HG02973 (cell line): Measurements from ENCODE around the gene MALRD1.
"Not testable (repeated sequence)": the region's sequence is repeated elsewhere in the genome, so short reads cannot be mapped to it uniquely, and the experiment has no call there.

Experiments used
- ATAC-seq: cut with Tn5 transposase; IDR thresholded peaks from one replicate; pipeline ENCODE4 v1.9.1; 2021; ENCODE audit warnings: moderate library complexity; ENCODE audit not compliant: unreplicated experiment

The MALRD1 gene

DNA sequence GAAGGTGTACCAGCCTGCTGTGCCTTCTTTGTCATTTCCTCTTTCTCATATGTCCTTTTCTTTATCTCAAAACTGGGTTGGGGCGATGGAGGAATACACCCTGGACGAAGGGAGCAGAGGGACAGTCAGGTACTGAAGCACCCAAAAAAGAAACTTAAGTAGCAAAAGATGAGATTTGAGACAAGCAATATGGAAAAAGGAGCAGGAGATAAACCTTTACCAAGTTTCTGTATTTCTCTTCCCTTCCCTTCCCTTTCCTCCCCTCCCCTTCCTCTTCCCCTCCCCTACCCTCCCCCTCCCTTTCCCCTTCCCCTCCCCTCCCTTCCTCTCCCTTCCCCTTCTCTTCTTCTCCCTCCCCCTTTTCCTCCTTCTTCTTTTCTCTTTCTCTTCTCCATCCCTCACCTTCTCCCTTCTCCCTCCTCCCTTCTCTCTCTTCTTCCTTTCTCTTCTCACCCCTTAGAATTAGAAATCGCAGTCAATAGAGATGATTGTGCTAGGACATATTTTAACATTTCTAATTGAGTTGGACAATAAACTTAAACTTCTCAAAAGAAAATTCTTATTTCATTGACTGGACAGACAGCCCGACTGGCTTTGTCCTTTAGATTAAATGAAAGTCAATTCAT, 652.9 kb downstream of the MALRD1 start:
- no peak for ATAC-seq

DNA sequence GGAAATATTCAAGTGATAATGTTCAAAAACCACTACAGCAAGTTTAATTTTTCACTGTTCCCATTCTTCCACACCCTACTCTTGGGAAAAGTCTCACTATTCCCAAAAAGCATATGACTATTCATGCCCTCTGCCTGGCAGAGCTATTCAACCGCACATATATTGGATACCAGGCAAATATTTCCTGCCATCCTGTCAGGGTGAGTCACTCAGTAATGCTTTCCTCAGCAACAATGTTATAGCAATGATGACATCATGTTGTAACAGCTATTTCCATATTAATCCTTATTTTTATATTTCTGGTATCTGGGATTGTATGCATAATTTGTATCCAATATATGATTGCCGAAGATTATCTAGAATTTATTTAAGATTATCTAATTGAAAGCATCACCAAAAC, 653.6 kb downstream of the MALRD1 start:
- no peak for ATAC-seq

DNA sequence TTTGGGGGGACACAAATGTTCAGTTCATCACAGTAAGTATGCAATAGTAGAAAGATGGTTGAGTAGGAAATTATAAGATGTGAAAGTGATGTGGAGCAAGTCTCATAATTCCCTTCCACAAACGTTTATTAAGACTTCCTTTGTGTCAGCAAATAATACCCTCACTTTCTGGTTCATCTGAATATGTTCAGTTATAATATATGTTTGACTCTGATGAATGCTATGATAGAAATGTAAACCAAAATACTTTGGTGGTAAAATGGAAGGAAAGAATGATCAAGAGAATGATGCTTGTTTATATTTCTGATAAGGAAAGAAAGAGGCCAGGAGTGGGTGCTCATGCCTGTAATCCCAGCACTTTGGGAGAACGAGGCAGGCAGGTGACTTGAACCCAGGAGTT, 655.9 kb downstream of the MALRD1 start:
- ATAC-seq: no peak

DNA sequence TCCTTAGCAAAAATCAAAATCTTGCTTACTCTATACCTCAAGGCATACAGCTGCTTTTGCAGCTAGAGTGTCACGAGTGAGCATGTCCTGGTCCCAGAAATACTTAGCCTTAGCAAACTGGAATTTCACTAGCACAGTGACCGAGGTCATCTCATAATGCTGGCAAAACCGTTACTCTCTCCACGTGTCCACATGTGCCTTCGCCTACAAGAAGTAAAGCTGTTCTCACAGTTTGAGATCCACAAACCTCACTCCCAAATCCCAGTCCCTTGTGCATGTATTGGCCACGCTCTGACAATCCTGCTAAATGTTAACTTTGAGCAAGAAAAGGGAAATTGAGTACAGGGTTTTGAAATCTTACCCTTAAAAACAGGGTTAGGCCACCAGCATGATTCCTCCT, 656.6 kb downstream of the MALRD1 start:
- ATAC-seq: no peak

DNA sequence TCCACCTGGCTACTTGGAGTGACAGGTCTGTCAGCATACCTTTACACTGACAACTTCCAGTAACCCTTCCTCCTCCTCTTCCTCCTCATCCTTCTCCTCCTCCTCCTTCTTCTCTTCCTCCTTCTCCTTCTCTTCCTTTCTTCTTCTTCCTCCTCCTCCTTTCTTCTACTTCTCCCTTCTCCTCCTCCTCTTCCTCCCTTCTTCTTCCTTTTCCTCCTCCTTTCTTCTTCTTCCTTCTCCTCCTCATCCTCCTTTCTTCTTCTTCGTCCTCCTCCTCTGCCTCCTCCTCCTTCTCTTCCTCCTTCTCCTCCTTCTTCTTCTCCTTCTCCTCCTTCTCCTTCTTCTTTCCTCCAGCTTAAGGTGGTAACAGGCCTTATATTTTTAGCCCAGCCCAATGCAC, 658.3 kb downstream of the MALRD1 start:
- ATAC-seq: no peak

DNA sequence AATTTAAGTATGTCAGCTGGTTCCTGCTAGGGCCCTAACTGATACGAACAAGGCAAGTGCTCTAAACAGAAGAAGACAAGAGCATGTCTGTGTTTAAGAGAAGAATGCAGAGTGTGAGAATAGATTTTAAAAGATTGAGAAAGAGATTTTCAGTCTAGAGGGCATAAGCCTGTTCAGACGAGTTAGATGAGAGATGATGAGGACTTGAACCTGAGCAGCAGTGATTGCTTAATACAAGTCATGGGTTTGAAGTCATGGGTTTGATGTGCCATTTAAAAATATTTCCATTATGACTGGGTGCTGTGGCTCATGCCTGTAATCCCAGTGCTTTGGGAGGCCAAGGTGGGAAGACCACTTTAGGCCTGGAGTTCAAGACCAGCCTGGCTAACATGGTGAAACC, 658.8 kb downstream of the MALRD1 start:
- ATAC-seq: no peak

DNA sequence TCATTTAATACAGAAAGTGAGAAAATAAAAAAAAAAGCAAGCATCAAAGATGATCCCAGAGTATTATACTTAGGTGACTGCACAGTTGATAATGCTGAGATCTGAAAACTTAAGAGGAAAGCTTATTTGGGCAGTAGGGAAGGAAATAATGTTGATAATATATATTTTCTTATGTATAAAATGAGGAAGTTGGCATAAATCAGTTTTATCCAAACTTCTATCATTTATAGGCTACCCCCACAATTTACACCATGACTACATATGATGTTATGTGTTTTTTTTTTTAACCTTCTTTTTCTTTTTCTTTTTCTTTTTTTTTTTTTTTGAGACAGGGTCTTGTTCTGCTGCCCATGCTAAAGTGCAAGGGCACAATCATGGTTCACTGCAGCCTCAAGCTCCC, 659.4 kb downstream of the MALRD1 start:
- ATAC-seq: no peak

DNA sequence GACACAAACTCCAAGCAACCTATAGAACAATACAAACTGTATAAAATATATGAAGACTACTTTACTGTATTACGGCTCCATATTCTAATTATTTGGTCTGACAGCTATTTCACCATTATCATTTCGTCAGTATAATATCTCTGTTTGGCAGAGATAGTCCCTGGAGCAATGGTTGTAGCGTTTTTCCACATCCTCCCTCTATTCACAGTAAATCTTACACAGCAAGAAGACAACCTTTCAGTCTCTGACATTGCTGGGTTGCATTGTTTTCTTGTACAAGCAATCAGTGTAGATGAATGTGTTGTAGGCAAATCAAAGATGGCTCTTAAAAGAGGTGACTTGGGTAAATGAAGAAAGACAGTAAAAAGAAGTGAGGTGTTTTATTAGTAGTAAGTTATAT, 662.0 kb downstream of the MALRD1 start:
- no peak for ATAC-seq

DNA sequence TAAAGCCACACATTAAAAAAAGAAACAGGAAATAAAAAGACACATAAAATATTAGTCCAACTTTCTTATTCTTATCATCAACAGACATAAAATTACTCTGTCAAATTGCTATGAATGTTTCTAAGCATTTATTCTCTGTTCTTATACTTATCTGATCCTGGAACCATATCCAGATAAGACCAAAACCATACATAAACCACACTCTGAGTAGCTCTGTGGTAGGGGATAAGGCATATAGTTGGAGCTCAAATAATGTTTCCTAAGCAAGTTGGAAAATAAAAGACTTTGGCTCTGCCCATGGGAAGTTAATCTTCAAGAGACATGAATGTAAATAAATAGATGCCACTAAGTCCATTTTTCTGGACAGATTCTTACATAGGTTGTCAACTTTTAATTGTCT, 664.6 kb downstream of the MALRD1 start:
- no peak for ATAC-seq

DNA sequence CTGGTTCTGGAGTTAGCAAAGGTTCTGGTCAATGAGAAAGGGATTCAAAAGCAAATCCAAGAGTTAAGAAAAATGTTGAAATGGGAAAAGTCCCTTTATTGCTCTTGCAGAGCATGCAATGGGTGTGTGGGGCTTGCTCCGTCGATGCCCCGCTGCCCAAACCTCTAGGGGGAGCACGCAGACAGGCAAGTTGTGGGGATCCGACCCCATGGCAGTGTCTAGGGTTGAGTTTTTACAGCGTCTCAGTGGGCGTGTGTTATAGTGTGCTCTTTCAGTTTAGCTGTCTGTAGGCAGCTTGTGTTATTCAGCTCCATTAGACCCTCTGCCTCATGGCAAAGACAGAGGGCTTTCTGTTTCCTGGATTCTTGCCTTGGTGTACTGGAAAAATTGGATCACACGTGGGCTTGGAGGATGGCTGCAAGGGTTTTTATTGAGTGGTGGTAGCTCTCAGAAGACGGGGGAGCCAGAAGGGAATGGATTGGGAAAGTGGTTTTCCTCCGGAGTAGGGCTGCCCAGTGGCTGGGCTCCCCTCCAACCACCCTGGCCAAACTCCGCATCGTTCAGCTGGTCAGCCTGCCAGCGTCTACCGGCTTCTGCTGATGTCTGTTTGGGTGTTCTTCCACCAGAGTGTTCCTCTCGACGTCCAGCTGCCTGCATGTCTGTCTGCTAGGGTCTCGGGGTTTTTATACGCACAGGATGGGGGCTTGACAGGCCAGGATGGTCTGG, 665.4 kb downstream of the MALRD1 start:
- no peak for ATAC-seq

DNA sequence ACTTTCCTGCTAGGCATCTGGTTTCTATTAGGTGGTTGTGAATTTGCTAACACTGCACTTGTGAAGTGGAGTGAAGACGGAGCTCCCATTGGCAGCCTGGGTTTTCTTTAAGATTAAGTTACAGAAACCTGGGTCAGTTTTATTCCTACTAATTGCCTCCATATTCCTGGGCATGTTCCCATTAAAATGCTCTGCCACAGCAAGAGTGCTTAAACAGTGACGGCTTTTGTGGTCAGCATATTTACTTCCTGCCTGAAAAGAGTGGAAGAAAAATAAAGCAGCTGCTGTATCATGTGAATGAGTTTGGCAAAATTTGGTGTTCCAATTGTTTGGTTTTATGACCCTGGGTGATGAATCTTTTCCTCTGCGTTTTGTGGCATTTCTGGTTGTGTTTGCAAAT, 670.7 kb downstream of the MALRD1 start:
- ATAC-seq: no peak

DNA sequence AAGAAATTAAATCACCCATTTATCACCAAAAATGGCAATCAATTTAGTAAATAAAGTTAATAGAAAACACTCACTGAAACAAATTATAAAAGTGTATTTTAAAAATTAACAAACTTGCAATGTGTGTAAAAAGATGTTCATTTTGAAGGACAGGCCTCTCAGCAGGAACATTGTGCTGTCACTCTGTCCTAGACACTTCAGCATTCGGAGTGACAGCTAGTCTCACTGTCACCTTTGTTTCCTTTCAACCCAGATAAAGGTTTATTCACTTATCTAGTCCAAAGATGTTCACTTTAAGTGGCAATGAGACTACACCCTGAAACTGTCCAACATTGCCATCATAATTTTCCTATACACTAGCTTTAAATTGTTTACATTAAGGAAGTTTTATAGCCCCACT, 675.7 kb downstream of the MALRD1 start:
- ATAC-seq: no peak

DNA sequence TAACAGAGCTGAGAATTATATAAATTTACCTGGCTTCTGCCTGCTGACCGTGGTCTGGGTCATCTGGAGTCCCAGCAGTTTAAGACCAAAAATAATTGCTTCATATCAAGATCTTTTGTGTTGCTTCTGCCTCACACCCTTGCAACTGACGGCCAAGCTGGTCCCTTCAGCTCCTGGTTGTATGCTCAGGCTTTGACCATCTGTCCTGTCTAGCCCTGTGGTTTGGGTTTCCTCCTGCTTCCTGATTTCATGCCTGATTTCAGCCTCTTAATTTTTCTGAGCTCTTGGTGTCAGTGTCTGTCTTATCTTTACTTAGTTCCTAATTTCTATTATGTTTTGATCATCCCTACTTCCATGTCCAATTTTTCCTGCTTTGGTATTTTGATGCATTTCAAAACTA, 679.8 kb downstream of the MALRD1 start:
- no peak for ATAC-seq

DNA sequence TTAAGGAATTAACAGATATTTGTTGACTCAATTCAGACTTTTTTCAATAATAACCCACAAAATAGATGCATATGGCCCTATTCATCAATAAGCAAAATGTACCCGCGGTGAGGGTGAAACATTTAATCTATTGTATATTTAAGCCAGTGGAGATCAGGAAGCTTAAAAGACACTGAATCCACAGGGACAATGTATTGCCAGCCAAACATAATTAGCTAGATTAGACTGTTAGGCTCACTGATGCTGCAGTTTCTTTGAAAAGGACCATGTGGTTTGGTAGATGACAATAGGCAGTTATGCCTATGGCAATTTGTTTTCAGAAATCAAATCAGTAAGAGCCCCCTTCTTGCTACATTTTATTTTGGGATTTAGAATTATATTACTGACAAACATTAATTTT, 680.4 kb downstream of the MALRD1 start:
- ATAC-seq: no peak

DNA sequence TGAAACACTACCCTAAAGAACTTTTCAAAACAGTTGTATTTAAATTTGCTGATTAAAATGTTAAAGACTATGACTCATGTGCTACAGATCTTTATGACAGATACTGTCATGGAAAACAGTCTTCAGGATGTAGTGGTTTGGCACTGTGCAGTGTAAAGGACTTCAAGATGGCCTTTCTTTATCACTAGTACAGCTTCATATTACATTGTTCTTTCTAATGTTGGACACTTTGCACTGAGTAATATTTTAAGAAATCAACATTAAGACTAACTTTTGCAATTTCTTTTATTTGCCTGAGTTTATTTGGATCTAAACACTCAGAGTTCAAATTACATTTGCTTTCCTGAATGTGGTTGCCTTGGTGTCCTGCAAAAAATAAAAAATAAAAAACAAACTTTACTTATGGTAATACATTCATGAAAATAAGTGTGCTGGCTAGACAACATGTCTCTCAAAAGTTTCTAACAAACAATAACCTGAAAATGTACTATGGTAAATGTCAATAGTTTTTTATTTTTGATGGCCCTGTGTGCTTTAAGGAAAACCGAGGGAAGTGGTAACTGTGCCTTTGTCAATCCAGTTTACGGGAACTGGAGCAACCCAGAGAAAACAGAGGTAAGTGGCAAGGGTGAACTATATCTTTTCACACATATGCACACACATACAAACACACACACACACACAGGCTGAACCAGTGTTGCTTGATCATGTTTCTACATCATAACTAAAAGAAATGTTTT, 681.7 kb downstream of the MALRD1 start:
- no peak for ATAC-seq

DNA sequence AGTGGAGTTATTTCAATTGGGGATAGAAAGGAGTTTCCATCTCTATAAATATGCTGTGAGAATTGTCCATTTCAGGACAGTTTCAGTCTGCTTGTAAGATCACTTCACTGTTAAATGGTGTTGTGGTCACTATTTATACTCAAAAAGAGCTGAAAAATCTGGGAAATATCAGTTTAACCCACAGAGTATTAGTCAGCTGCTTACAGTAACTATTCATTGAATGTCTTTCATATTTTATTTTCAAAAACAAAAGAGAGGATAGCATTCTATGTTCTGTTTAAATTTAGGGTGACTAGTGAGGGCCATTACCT, 682.3 kb downstream of the MALRD1 start:
- no peak for ATAC-seq

DNA sequence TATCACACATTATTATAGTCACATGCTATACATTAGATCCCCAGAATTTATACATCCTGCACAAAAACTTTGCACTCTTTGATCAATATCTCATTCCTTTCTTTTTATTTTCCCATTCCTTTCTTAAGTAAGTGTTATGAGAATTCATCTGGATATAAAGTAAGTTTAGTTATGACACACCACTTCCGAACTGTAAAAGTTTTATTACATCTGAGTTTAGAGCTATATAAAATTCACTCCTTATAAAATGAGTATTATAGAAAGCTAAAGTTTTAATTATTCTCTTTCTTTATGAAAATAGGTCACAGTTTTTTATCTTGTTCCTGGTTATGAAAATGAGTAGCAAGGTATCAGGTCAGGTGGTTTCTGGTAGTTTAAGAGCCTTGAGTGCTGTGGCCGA, 683.0 kb downstream of the MALRD1 start:
- no peak for ATAC-seq

DNA sequence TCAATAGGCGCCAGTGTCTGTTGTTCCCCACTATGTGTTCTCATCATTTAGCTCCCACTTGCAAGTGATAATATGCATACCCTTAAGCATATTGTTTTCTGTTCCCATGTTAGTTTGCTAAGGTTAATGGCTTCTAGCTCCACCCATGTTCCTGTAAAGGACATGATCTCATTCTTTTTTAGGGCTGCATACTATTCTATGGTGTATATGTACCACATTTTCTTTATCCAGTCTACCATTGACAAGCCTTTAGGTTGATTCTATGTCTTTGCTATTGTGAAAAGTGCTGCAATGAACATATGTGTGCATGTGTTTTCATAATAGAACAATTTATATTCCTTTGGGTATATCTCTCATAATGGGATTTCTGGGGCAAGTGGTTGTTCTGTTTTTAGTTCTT, 689.8 kb downstream of the MALRD1 start:
- no peak for ATAC-seq

DNA sequence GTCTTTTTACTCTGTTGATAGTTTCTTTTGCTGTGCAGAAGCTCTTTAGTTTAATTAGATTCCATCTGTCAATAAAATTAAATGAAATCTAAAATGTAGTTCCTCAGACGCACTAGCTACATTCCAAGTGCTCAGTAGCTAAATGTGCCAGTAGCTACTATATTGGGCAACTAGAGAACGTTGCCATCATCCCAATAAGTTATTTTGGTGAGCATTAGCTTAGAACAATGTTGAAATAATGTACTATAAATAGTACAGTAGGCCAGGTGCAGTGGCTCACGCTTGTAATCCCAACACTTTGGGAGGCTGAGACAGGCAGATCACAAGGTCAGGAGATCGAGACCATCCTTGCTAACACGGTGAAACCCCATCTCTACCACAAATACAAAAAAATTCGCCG, 690.6 kb downstream of the MALRD1 start:
- not testable (repeated sequence) for ATAC-seq

DNA sequence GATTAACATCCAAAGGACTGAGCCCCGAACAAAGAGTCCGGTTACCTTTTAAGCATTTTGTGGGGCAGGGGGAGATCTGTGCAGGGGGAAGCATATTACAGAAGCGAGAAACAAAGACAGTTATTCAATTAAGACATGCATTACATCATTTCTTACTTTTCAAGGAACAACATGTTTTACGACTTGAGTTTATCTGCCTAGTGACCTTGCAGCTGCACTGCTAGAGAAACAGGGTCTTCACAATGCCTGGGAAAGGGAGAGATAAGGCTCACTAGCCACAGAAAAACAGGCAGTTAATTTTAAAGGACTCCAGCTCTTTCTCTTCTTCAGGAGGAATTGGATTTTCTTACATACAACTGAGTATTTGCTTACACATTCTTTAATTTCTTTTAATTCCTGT, 693.5 kb downstream of the MALRD1 start:
- not testable (repeated sequence) for ATAC-seq

DNA sequence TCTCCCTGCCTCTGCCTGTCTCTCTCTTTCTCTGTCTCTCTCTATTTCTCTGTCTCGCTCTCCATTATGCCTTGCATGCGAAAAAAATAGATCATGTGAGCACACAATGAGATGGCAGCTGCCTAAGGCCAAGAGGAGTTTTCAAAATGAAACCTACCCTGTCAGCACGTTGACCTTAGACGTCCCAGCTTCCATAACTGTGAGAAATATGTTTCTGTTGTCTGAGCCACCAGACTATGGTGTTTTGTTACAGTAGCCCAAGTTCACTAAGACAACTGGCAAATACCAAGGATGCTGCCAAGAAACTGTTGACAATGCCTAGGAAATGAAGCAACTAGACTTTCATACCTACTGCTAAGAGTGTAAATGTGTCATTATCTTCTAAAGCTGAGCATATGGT, 697.1 kb downstream of the MALRD1 start:
- ATAC-seq: no peak

DNA sequence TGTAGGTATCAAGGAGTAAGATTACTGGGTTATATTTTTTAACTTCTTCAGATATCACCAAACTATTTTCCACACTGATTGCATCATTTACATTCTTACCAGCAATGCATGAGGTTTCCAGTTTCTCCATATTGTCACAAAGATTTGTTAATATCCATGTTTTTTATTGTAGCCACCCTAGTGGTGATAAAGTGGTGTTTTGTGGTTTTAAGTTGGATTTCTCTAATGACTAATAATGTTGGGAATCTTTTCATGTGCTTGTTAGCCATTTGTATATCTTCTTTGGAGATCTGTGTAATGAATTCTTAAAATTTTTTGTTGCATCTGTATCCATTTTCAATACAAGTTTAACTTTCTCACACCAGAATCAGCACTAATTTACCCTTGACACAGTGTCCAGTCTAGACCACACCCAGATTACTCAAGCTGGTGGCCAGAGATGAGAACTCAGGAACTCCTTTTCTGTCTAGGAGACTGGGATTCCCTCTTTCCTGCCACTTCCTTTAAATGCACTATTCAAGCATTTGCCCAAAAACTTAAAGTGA, 700.7 kb downstream of the MALRD1 start:
- ATAC-seq: no peak
